ENCODE data around the gene INPPL1.
A peak's percentile ranks its signal among the peaks of the same experiment; 100 is the strongest.

INPPL1 gene

GRCh38 chr11:72237112-72237931, 12.8 kb downstream of the INPPL1 start:
- no peak for DNase-seq (ENCODE audit: low read depth)
- H3K4me3 ChIP-seq (ENCODE audit: low read depth, low read length): no peak overlapping the region
- no peak for TF ChIP-seq CTCF (conservative IDR thresholded peaks at IDR 0.05; ENCODE audit: low read depth, low read length)

GRCh38 chr11:72238040-72238450, 13.5 kb downstream of the INPPL1 start:
- peak; percentile 80 for DNase-seq (ENCODE audit: low read depth)
- no peak overlapping the region for H3K4me3 ChIP-seq (ENCODE audit: low read depth, low read length)
- TF ChIP-seq CTCF (conservative IDR thresholded peaks at IDR 0.05; ENCODE audit: low read depth, low read length): peak; percentile 89

GRCh38 chr11:72238492-72239312, 14.1 kb downstream of the INPPL1 start:
- no peak overlapping the region for H3K4me3 ChIP-seq (ENCODE audit: low read depth, low read length)
- no peak for TF ChIP-seq CTCF (conservative IDR thresholded peaks at IDR 0.05; ENCODE audit: low read depth, low read length)
- no peak for DNase-seq (ENCODE audit: low read depth)

GRCh38 chr11:72239313-72239848, 14.8 kb downstream of the INPPL1 start:
- no peak for TF ChIP-seq CTCF (conservative IDR thresholded peaks at IDR 0.05; ENCODE audit: low read depth, low read length)
- H3K4me3 ChIP-seq (ENCODE audit: low read depth, low read length): peak overlapping the region; percentile 28
- DNase-seq (ENCODE audit: low read depth): peak; percentile 47

- DNase-seq (ENCODE audit: low read depth): peak; percentile 30
- peak overlapping the region; percentile 28 for H3K4me3 ChIP-seq (ENCODE audit: low read depth, low read length)
- TF ChIP-seq CTCF (conservative IDR thresholded peaks at IDR 0.05; ENCODE audit: low read depth, low read length): no peak
Measured at GRCh38 chr11:72239849-72240460, 15.4 kb downstream of the INPPL1 start.

- H3K4me3 ChIP-seq (ENCODE audit: low read depth, low read length): no peak overlapping the region
- DNase-seq (ENCODE audit: low read depth): peak; percentile 34
Measured at GRCh38 chr11:72240461-72241290, 16.1 kb downstream of the INPPL1 start.

More at GRCh38 chr11:72240461-72241290, 16.1 kb downstream of the INPPL1 start:
- no peak for TF ChIP-seq CTCF (conservative IDR thresholded peaks at IDR 0.05; ENCODE audit: low read depth, low read length)

Measured in choroid plexus epithelial cell (primary cell).